ENCODE measurements around the gene RPS15. TPM values are rescaled to one million over a fixed set of nuclear protein-coding genes. Genes with fewer than 3 reads are reported as not detected.

Gene RPS15
- total and polyA plus RNA-seq, 4 donors = 243 to 822 (median 754) TPM

GRCh38 chr19:1410136-1410786 lies 27.9 kb upstream of the RPS15 start:
- no peak overlapping the region for H3K4me3 ChIP-seq (ENCODE audit: low read depth, low read length)
- WGBS (ENCODE audit: insufficient coverage) = 84% methylated on average over 20 of the region's 23 CpGs

GRCh38 chr19:1410789-1411188 lies 27.4 kb upstream of the RPS15 start:
- 85% methylated on average over 9 of the region's 9 CpGs for WGBS (ENCODE audit: insufficient coverage)
- peaks cover 78% of the 10 kb centered on the region for H3K4me1 ChIP-seq (ENCODE audit: control insufficient read depth, insufficient read depth, low read length)
- no peaks in the 10 kb centered on the region for H3K27me3 ChIP-seq (ENCODE audit: control insufficient read depth, insufficient read depth, low read length)
- no peaks in the 10 kb centered on the region for H3K9me3 ChIP-seq (ENCODE audit: control insufficient read depth, insufficient read depth, low read length)
- H3K27ac ChIP-seq (ENCODE audit: low read depth, low read length) = peak overlapping the region; percentile 40
- no peak for DNase-seq (ENCODE audit: low read depth in 4 of 6, low spot score in 6 of 6)
- H3K36me3 ChIP-seq (ENCODE audit: control insufficient read depth, insufficient read depth, low read length) = peaks cover 55% of the 10 kb centered on the region
- no peak overlapping the region for H3K4me3 ChIP-seq (ENCODE audit: low read depth, low read length)

More at GRCh38 chr19:1410136-1410786, 27.9 kb upstream of the RPS15 start:
- Histone ChIP-seq H3K36me3 (ENCODE audit: control insufficient read depth, insufficient read depth, low read length) (peaks cover 51% of the 10 kb centered on the region), H3K4me1 (ENCODE audit: control insufficient read depth, insufficient read depth, low read length) (peaks cover 73% of the 10 kb centered on the region), H3K27ac (ENCODE audit: low read depth, low read length) (no peak overlapping the region), H3K27me3 (ENCODE audit: control insufficient read depth, insufficient read depth, low read length) (no peaks in the 10 kb centered on the region), H3K9me3 (ENCODE audit: control insufficient read depth, insufficient read depth, low read length) (no peaks in the 10 kb centered on the region)
- DNase-seq (ENCODE audit: low read depth in 4 of 6, low spot score in 6 of 6) = no peak

DNA sequence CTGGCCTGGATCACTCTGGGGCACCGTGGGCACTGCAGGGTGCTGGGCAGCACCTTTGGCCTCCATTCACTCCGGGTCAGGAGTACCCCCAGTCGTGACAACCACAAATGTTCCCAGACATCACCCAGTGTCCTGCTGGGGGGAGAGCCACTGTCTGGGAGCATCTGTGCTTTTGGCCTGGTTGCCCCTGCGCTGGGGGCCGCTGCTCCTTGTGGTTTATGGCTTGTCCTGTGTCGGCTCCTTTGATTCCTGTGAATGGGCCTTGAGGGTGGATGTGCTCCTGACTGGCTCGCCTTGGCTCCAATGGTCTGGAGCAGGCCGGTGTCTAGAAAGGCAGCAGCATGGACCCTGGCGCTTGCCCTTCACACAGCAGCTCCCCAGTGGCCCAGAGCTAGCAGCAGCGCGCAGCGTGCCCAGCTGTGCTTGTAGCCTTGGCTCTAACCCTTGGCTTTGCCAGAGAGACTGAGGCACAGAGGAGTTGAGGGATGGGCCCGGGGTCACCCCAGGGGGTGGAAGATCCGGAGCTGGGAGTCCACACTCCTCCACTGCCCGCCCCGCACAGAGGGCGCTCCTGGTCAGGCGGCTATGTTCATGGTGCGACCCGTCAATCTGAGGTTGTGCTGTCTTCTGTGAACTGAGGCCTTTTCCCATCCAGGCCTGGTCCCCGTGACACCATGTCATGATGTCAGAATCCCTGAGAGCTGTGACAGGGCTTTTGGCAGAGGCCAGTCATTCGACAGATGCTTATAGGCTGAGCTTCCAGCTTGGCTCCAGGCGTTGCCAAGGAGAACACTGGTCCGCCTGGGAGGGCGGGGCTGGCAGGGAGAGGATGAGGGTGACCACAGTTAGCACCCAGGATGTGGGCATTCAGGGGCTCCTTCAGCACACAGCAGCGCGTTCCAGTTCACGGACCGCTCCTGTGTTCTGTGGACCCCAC lies 26.7 kb upstream of the RPS15 start:
- H3K4me3 ChIP-seq (ENCODE audit: low read depth, low read length) = no peak overlapping the region
- H3K4me1 ChIP-seq (ENCODE audit: control insufficient read depth, insufficient read depth, low read length) = peaks cover 83% of the 10 kb centered on the region
- peak in 2 of 6 donors; percentile 57 to 77 for DNase-seq (ENCODE audit: low read depth in 4 of 6, low spot score in 6 of 6)
- peaks cover 63% of the 10 kb centered on the region for H3K36me3 ChIP-seq (ENCODE audit: control insufficient read depth, insufficient read depth, low read length)
- peak overlapping the region; percentile 40 for H3K27ac ChIP-seq (ENCODE audit: low read depth, low read length)
- WGBS (ENCODE audit: insufficient coverage) = 57% methylated on average over 27 of the region's 29 CpGs
- H3K27me3 ChIP-seq (ENCODE audit: control insufficient read depth, insufficient read depth, low read length) = no peaks in the 10 kb centered on the region
- H3K9me3 ChIP-seq (ENCODE audit: control insufficient read depth, insufficient read depth, low read length) = no peaks in the 10 kb centered on the region

- Histone ChIP-seq H3K27ac (ENCODE audit: low read depth, low read length) (no peak overlapping the region), H3K4me1 (ENCODE audit: control insufficient read depth, insufficient read depth, low read length) (peaks cover 88% of the 10 kb centered on the region), H3K36me3 (ENCODE audit: control insufficient read depth, insufficient read depth, low read length) (peaks cover 72% of the 10 kb centered on the region), H3K27me3 (ENCODE audit: control insufficient read depth, insufficient read depth, low read length) (no peaks in the 10 kb centered on the region), H3K9me3 (ENCODE audit: control insufficient read depth, insufficient read depth, low read length) (no peaks in the 10 kb centered on the region), H3K4me3 (ENCODE audit: low read depth, low read length) (no peak overlapping the region)
- no peak for DNase-seq (ENCODE audit: low read depth in 4 of 6, low spot score in 6 of 6)
- 81% methylated on average over 19 of the region's 21 CpGs for WGBS (ENCODE audit: insufficient coverage)
Measured at GRCh38 chr19:1412323-1412923, 25.8 kb upstream of the RPS15 start.

DNA sequence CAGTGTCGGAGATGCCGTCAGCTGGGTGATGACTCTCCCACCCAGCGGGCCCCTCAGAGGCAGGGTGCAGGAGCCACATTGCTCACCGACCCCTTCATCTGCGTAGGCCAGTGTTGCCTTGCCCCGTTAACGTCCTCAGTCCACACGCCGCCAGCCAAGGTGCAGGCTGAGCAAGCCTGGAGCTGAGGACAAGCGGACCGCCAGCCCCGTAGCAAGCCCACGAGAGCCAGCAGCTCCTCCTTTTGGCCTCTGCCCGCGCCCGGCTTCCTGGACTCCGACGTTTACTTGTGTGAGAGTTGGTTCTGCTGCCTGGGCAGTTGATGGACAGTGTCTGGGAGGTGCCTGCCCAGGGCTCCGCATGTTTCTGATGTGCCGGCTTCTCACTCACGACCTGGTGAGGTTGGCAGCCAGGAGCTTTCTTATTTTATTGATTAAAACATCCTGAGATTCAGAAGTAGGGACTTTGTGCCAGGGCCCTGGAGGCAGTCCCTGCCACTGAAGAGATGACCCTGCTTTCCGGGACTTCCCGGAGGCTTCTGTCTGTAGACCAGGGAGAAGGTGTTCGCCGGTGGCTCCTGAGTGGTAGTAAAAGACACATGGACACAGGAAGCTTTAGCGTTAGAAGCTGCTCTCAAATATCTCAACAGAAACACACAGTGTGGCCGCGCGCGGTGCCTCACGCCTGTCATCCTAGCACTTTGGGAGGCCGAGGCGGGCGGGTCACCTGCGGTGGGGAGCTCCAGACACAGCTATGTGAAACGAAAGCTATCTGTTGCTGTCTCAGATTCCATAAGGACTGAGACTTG lies 25.0 kb upstream of the RPS15 start:
- peaks cover 95% of the 10 kb centered on the region for H3K4me1 ChIP-seq (ENCODE audit: control insufficient read depth, insufficient read depth, low read length)
- H3K4me3 ChIP-seq (ENCODE audit: low read depth, low read length) = no peak overlapping the region
- WGBS (ENCODE audit: insufficient coverage) = 87% methylated on average over 24 of the region's 36 CpGs
- no peak for DNase-seq (ENCODE audit: low read depth in 4 of 6, low spot score in 6 of 6)
- H3K27ac ChIP-seq (ENCODE audit: low read depth, low read length) = no peak overlapping the region
- H3K9me3 ChIP-seq (ENCODE audit: control insufficient read depth, insufficient read depth, low read length) = no peaks in the 10 kb centered on the region
- no peaks in the 10 kb centered on the region for H3K27me3 ChIP-seq (ENCODE audit: control insufficient read depth, insufficient read depth, low read length)
- peaks cover 79% of the 10 kb centered on the region for H3K36me3 ChIP-seq (ENCODE audit: control insufficient read depth, insufficient read depth, low read length)

- Histone ChIP-seq H3K27ac (ENCODE audit: low read depth, low read length) (peak overlapping the region; percentile 84), H3K4me1 (ENCODE audit: control insufficient read depth, insufficient read depth, low read length) (peaks cover 68% of the 10 kb centered on the region), H3K9me3 (ENCODE audit: control insufficient read depth, insufficient read depth, low read length) (no peaks in the 10 kb centered on the region), H3K4me3 (ENCODE audit: low read depth, low read length) (no peak overlapping the region), H3K27me3 (ENCODE audit: control insufficient read depth, insufficient read depth, low read length) (no peaks in the 10 kb centered on the region), H3K36me3 (ENCODE audit: control insufficient read depth, insufficient read depth, low read length) (peaks cover 82% of the 10 kb centered on the region)
- WGBS (ENCODE audit: insufficient coverage) = 60% methylated on average over 26 of the region's 28 CpGs
- DNase-seq (ENCODE audit: low read depth in 4 of 6, low spot score in 6 of 6) = no peak
Measured at GRCh38 chr19:1416014-1416841, 22.0 kb upstream of the RPS15 start.

DNA sequence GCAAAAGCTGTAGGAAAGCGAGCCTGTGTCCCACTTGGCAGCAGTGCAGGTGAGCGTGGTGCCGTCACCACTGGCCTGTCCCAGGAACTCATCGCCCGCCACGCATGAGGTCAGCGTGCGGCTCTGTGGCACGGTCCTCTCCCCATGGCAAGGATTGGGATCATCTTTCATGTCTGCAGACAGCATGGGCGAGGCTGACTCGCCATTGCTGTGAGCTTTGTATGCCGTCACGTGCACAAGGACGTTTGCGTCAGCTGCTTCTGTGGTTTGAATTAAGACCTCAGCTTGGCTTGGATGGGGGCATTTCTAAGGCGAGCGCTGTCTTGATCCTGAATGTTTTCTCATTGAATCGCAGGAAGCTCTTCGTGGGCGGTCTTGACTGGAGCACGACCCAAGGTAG lies 21.1 kb upstream of the RPS15 start:
- no peaks in the 10 kb centered on the region for H3K27me3 ChIP-seq (ENCODE audit: control insufficient read depth, insufficient read depth, low read length)
- H3K27ac ChIP-seq (ENCODE audit: low read depth, low read length) = no peak overlapping the region
- no peak for DNase-seq (ENCODE audit: low read depth in 4 of 6, low spot score in 6 of 6)
- peaks cover 82% of the 10 kb centered on the region for H3K36me3 ChIP-seq (ENCODE audit: control insufficient read depth, insufficient read depth, low read length)
- H3K9me3 ChIP-seq (ENCODE audit: control insufficient read depth, insufficient read depth, low read length) = no peaks in the 10 kb centered on the region
- H3K4me3 ChIP-seq (ENCODE audit: low read depth, low read length) = no peak overlapping the region
- WGBS (ENCODE audit: insufficient coverage) = 80% methylated on average over 21 of the region's 21 CpGs
- peaks cover 59% of the 10 kb centered on the region for H3K4me1 ChIP-seq (ENCODE audit: control insufficient read depth, insufficient read depth, low read length)

GRCh38 chr19:1417681-1418495 lies 20.3 kb upstream of the RPS15 start:
- Histone ChIP-seq H3K27ac (ENCODE audit: low read depth, low read length) (no peak overlapping the region), H3K4me3 (ENCODE audit: low read depth, low read length) (no peak overlapping the region), H3K27me3 (ENCODE audit: control insufficient read depth, insufficient read depth, low read length) (no peaks in the 10 kb centered on the region), H3K4me1 (ENCODE audit: control insufficient read depth, insufficient read depth, low read length) (peaks cover 51% of the 10 kb centered on the region), H3K9me3 (ENCODE audit: control insufficient read depth, insufficient read depth, low read length) (no peaks in the 10 kb centered on the region), H3K36me3 (ENCODE audit: control insufficient read depth, insufficient read depth, low read length) (peaks cover 82% of the 10 kb centered on the region)
- no peak for DNase-seq (ENCODE audit: low read depth in 4 of 6, low spot score in 6 of 6)
- 82% methylated on average over 14 of the region's 30 CpGs for WGBS (ENCODE audit: insufficient coverage)
